Thyroid gland (tissue), 4 donors: ENCODE data around the gene RGS19.

ENCODE experiments used
- CTCF ChIP-seq, 6 experiments: fragments of 200-600 bp in 3 of 6; fragments of 450-650 bp in 3 of 6; sonication (generic) in 3 of 6; IDR thresholded peaks; one replicate each; pipeline ENCODE4 v1.5.1; 2016 to 2019; ENCODE audit warnings: antibody characterized with exemption in 6 of 6, mild to moderate bottlenecking in 2 of 6, inconsistent platforms in 1 of 6, moderate library complexity in 1 of 6
- POLR2A ChIP-seq, 2 donors: fragments of 450-650 bp; IDR thresholded peaks; one replicate each; pipeline ENCODE4 v1.6.1; 2017; ENCODE audit warnings: antibody characterized with exemption in 2 of 2, mild to moderate bottlenecking in 2 of 2, moderate library complexity in 1 of 2

GRCh38 chr20:64042054-64042781 is 37.1 kb downstream of the RGS19 start:
- TF ChIP-seq CTCF (IDR thresholded peaks at IDR 0.05) = no peak
- TF ChIP-seq POLR2A (IDR thresholded peaks at IDR 0.05) = no peak
